HG02970 (cell line): ENCODE results near the gene CNIH2.
"Not testable (repeated sequence)": the region's sequence is repeated elsewhere in the genome, so short reads cannot be mapped to it uniquely, and the experiment has no call there.

Source experiments
- ATAC-seq: cut with Tn5 transposase; IDR thresholded peaks from one replicate; pipeline ENCODE4 v1.9.1; 2021; ENCODE audit warnings: mild to moderate bottlenecking, moderate library complexity, moderate number of reproducible peaks; ENCODE audit not compliant: unreplicated experiment, low FRiP score

The CNIH2 gene

DNA sequence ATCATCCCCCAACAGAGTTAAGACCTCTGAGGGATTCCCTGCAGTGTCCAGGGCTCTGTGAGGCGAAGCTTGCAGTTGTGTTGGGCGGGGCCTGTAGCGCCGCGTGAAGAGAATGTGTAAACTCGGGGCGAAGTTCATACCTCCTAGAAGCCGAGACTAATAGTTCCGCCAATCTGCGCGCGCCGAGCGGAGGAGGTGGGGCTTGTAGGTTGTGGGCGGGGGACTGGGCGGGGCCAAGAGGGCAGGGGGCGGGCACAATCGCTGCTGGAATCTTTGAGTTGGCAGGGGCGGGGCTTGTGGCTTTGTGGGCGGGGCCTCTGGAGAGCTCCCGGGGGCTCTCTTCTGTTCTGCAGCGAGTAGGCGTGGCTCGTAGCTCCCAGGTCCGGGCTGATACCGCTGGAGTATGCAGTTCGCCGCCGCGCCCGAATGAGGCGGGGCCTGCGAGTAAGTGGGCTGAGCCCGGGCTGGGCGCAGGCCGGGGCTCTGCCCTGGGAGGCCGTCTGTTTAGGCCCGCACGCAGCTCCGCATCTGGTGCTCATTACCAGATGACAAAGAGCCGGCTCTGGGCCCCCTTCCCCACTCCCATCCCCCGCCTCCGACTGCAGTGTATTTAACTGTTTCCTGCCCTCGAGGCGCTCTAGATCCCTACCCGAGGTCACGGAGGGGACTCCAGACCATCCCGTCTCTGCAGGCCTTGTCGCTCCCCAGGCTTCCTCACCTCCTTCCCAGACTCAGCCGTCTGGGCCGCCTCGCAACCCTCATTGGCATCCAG is 34.8 kb downstream of the CNIH2 start:
- ATAC-seq: peak; percentile 67

- ATAC-seq: no peak
Measured at GRCh38 chr11:66313321-66314185, 35.6 kb downstream of the CNIH2 start.

GRCh38 chr11:66314186-66314501 is 36.2 kb downstream of the CNIH2 start:
- ATAC-seq: no peak

- no peak for ATAC-seq
Measured at GRCh38 chr11:66314561-66315497, 36.9 kb downstream of the CNIH2 start.

- no peak for ATAC-seq
Measured at GRCh38 chr11:66315498-66315885, 37.5 kb downstream of the CNIH2 start.

GRCh38 chr11:66315921-66316811 is 38.2 kb downstream of the CNIH2 start:
- ATAC-seq: no peak

GRCh38 chr11:66316849-66317251 is 38.9 kb downstream of the CNIH2 start, which contains the start of gene CD248:
Gene CD248, minus strand, starts transcription at chr11:66317044. Its CDS starts 17 bp downstream, at chr11:66317027.
- ATAC-seq: no peak

- ATAC-seq: no peak
Measured at GRCh38 chr11:66317322-66317722, 39.3 kb downstream of the CNIH2 start.

DNA sequence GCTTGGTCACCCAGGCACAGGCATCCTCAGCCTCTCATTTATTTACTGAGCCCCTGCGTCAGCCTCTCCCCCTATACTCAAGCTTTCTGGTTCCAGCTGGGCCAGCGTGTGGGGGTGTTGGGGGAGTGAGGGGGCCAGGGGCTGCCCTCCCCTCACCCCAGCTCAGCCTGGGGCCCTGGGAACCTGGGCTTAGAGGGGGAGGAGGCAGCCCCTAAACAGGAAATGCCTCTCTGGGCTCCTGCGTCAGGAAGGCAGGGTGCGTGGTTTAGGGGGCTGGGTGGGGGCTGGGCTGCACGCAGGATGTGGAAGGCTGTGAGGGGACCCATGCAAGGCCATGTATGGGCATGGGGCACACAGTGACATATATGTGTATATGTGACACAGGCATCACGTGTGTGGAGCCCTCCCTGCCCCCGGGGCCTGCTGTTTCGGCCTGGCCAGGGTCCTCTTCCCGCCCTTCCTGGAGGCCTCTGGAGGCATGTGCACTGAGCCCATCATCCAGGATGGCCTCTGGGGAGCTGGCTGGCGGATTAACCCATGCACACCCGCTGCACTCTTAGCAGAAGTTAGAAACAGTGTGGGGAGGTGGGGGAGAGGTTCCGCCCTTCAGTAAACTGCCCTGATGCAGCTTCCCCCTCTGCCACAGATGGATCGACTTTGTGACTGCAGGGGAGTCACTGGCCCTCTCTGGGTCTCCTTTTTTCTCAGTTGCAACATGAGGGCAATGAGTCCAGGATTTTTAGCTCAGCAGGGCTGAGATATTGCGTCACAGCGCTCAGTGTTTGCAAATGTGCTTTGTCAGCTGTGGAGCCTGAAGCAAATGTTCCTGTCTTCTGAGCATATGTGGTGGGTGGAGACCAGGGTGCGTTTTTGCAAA is 40.0 kb downstream of the CNIH2 start:
- no peak for ATAC-seq

- no peak for ATAC-seq
Measured at GRCh38 chr11:66318600-66318970, 40.6 kb downstream of the CNIH2 start.

DNA sequence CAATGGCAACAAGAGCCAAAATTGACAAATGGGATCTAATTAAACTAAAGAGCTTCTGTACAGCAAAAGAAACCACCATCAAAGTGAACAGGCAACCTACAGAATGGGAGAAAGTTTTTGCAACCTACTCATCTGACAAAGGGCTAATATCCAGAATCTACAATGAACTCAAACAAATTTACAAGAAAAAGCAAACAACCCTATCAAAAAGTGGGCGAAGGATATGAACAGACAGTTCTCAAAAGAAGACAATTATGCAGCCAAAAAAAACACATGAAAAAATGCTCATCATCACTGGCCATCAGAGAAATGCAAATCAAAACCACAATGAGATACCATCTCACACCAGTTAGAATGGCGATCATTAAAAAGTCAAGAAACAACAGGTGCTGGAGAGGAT is 42.3 kb downstream of the CNIH2 start:
- ATAC-seq: not testable (repeated sequence)

DNA sequence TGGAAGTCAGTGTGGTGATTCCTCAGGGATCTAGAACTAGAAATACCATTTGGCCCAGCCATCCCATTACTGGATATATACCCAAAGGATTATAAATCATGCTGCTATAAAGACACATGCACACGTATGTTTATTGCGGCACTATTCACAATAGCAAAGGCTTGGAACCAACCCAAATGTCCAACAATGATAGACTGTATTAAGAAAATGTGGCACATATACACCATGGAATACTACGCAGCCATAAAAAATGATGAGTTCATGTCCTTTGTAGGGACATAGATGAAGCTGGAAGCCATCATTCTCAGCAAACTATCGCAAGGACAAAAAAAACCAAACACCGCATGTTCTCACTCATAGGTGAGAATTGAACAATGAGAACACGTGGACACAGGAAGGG is 42.8 kb downstream of the CNIH2 start:
- ATAC-seq: not testable (repeated sequence)

DNA sequence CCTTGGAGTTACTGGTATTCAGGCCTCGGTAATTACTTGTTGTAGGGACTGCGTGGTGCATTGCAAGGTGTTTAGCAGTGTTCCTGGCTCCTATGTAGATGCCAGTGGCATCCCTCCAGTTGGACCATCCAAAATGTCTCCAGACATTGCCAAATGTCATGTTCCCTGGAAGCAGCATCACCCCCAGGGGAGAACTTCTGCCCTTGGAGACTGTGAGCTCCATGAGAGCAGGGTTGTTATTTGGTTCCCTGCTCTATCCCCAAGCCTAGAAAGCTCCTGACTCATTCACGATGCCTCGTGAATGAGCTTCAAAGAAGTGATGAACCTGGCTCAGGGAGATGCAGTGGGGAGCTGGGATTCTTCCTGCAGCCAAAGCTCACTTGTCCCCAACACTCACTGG is 43.6 kb downstream of the CNIH2 start:
- no peak for ATAC-seq

- ATAC-seq: no peak
Measured at GRCh38 chr11:66322732-66323427, 44.9 kb downstream of the CNIH2 start.

DNA sequence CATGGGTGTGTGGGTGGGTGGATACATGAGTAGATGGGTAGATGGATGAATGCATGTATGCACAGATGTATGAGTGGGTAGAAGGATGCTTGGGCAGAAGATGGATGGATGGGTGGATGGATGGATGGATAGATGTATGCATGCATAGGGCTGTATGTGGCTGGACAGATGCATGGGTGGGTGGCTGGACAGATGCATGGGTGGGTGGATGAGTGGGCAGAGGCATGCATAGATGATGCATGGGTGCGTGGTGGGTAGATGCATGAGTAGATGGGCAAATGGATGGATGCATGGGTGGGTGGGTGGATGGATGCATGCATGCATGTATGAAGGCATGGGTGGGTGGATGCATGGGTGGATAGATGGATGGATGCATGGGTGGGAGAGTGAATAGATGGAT is 45.7 kb downstream of the CNIH2 start:
- ATAC-seq: no peak

DNA sequence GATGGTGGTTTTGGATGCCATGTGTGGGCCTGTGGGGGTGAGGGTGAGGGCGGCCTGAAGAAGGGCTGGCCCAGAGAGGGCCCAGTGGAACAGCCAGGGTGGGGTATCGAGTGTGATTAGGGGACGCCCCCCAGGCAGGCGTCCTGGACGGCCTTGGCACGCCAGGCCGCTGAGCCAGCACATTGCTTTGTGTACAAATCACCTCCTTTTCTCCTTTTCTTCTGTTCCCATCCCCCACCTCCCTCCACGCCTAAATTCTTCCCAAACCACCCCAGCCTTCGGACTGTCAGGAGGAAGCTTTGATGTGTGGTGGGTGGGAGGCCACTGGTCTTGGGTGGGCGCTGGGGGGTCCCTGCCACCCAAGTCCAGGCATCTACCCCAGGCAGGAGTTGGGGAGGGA is 46.7 kb downstream of the CNIH2 start:
- ATAC-seq: no peak

DNA sequence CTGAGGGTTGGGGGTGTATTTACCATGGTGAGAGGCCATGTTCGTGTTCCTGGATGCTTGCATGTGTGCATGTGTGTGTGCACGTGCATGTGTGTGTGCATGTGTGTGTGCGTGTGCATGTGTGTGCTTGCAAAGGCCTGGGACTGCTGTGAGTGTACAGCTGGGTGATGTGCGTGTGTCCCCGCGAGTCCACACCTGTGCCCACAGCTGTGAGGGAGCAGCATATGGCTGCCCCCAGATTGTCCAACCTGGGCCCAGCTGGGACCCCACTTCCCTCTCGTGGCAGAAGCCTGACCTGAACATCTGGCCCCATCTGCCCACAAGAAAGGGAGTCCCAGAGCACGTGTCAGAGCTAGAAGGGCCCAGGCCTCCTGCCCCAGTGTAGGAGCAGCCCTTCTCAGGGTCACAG is 47.3 kb downstream of the CNIH2 start:
- ATAC-seq: no peak
